Keratinocyte (primary cell): Measurements from ENCODE around the gene DCUN1D1. TPM values are rescaled to one million over a fixed set of nuclear protein-coding genes. Genes with fewer than 3 reads are reported as not detected.

Experiments used
- DNase-seq: peaks from one replicate; pipeline ENCODE4 v3.0.0-alpha.2; 2011; ENCODE audit warnings: low read depth, missing footprints, low spot score
- FAIRE-seq: peaks from 2 replicates; lab custom pipeline; 2011; peaks lifted over from hg19 to GRCh38; lab: Jason Lieb, UNC
- H2AFZ ChIP-seq: 2 replicates; pipeline ENCODE4 v1.6.0; 2012; ENCODE audit warnings: low read length, control low read depth, inconsistent platforms; ENCODE audit not compliant: control insufficient read depth
- H3K27ac ChIP-seq: 2 replicates; pipeline ENCODE4 v1.5.1; 2011; ENCODE audit warnings: low read length; ENCODE audit not compliant: control insufficient read depth, insufficient read depth
- H3K27me3 ChIP-seq: 3 replicates; pipeline ENCODE4 v1.6.0; 2011; ENCODE audit warnings: low read length; ENCODE audit not compliant: control insufficient read depth, insufficient read depth; ENCODE audit errors: extremely low read depth
- H3K36me3 ChIP-seq, 2 experiments: 2 replicates in 1 of 2; 3 replicates in 1 of 2; pipeline ENCODE4 v1.5.1; 2011; ENCODE audit warnings: low read length in 2 of 2, mild to moderate bottlenecking in 1 of 2; ENCODE audit not compliant: control insufficient read depth in 2 of 2, insufficient read depth in 2 of 2; ENCODE audit errors: extremely low read depth in 1 of 2
- H3K4me1 ChIP-seq: 3 replicates; pipeline ENCODE4 v1.5.1; 2011; ENCODE audit warnings: low read length; ENCODE audit not compliant: control insufficient read depth, insufficient read depth; ENCODE audit errors: extremely low read depth
- H3K4me2 ChIP-seq: 3 replicates; pipeline ENCODE4 v1.6.0; 2011; ENCODE audit warnings: low read depth, low read length; ENCODE audit not compliant: control insufficient read depth, insufficient read depth; ENCODE audit errors: extremely low read depth
- H3K4me3 ChIP-seq, 3 experiments: fragments of 200-600 bp in 1 of 3; sonication (generic) in 1 of 3; 2 replicates in 2 of 3; 3 replicates in 1 of 3; pipeline ENCODE4 v1.5.1; 2011 to 2016; ENCODE audit warnings: low read length in 3 of 3, mild to moderate bottlenecking in 3 of 3, control low read depth in 2 of 3, inconsistent platforms in 1 of 3, low read depth in 1 of 3, mixed read lengths in 1 of 3, mixed run types in 1 of 3, moderate library complexity in 1 of 3; ENCODE audit not compliant: control insufficient read depth in 2 of 3, insufficient read depth in 2 of 3; ENCODE audit errors: extremely low read depth in 1 of 3
- H3K79me2 ChIP-seq: 2 replicates; pipeline ENCODE4 v1.6.0; 2012; ENCODE audit warnings: low read length; ENCODE audit not compliant: control insufficient read depth, insufficient read depth
- H3K9ac ChIP-seq: 3 replicates; pipeline ENCODE4 v1.6.0; 2011; ENCODE audit warnings: low read length; ENCODE audit not compliant: control insufficient read depth, insufficient read depth; ENCODE audit errors: extremely low read depth
- H3K9me1 ChIP-seq: 3 replicates; pipeline ENCODE4 v1.6.0; 2011; ENCODE audit warnings: low read length; ENCODE audit not compliant: control insufficient read depth, insufficient read depth; ENCODE audit errors: extremely low read depth
- H3K9me3 ChIP-seq: 2 replicates; pipeline ENCODE4 v1.5.1; 2012; ENCODE audit warnings: low read depth, low read length; ENCODE audit not compliant: control insufficient read depth
- H4K20me1 ChIP-seq: 3 replicates; pipeline ENCODE4 v1.6.0; 2011; ENCODE audit warnings: low read length; ENCODE audit not compliant: control insufficient read depth, insufficient read depth; ENCODE audit errors: extremely low read depth
- EZH2 ChIP-seq: IDR thresholded peaks from one replicate; pipeline ENCODE4 v1.6.1; 2012; ENCODE audit warnings: inconsistent platforms, mild to moderate bottlenecking, low read length, moderate library complexity
- dilution Hi-C: fragments of 300-500 bp; cut with MboI; formaldehyde crosslinking; loops from one replicate; pipeline ENCODE4 v1.7.0; 2020; ENCODE audit warnings: low sequenced_read_pairs; ENCODE audit not compliant: extremely low pct_ligation_motif_present
- polyA plus RNA-seq, 5 experiments: library from polyadenylated mRNA; depleted of rRNA in 3 of 5; stranded (reverse) in 3 of 5; stranded (forward) in 1 of 5; unstranded in 1 of 5; fragments of >200 nt; gene quantifications; 1 replicate in 1 of 5; 2 replicates in 3 of 5; 3 replicates in 1 of 5; pipeline versions ENCODE4 v1.2.1 to v1.2.3, GENCODE V29; 2011 to 2012; ENCODE audit warnings: missing spikeins in 2 of 5, low read depth in 1 of 5, low replicate concordance in 1 of 5
- TF ChIP-seq, protein P1 (sequence below), 3 experiments: IDR thresholded peaks in 1 of 3; conservative IDR thresholded peaks in 1 of 3; optimal IDR thresholded peaks in 1 of 3; 2 replicates in 2 of 3; 3 replicates in 1 of 3; pipeline versions ENCODE3 to v1.5.1; 2011; ENCODE audit warnings: low read length in 3 of 3, mild to moderate bottlenecking in 3 of 3, moderate library complexity in 2 of 3, control low read depth in 1 of 3, inconsistent platforms in 1 of 3; ENCODE audit not compliant: insufficient read depth in 2 of 3; ENCODE audit errors: extremely low read depth in 1 of 3

The DCUN1D1 gene
- polyA plus RNA-seq, 1 donor (not counting 4 experiments of a cell fraction or from before 2014, with no cell fraction given): 30.1 TPM

DNA sequence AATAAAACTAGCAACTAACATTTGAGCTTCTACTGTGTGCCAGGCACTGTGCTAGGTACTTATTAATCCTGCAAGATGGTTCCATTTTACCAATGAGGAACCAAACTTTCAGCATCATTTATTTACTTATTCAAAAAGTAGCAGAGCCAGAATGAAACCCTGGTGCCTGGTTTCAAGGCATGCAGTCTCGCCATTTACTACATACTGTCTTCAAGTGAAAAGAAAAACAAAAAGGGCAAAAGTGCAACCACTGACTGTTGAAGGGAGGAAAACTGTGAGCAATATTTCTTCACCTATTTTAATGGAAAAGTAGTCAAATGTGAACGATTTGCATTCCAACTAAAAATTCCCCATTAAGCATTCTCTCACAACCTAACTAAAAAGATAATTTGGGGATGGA lies 8.7 kb downstream of the DCUN1D1 start:
- DNase-seq (no peak), FAIRE-seq (no peak)
- Histone ChIP-seq H3K4me1 (peaks cover 12% of the 10 kb centered on the region), H2AFZ (no peak overlapping the region), H3K27me3 (no peaks in the 10 kb centered on the region), H3K9me1 (peaks cover 2% of the 10 kb centered on the region), H3K9ac (no peak overlapping the region), H3K4me2 (no peak overlapping the region), H3K36me3 (no peaks in the 10 kb centered on the region), H3K4me3 (no peak overlapping the region), H3K9me3 (no peaks in the 10 kb centered on the region), H3K27ac (no peak overlapping the region), H4K20me1 (peaks cover 6% of the 10 kb centered on the region), H3K79me2 (peaks cover 77% of the 10 kb centered on the region)
- dilution Hi-C loops: no loop called here
- TF ChIP-seq, protein P1, sequence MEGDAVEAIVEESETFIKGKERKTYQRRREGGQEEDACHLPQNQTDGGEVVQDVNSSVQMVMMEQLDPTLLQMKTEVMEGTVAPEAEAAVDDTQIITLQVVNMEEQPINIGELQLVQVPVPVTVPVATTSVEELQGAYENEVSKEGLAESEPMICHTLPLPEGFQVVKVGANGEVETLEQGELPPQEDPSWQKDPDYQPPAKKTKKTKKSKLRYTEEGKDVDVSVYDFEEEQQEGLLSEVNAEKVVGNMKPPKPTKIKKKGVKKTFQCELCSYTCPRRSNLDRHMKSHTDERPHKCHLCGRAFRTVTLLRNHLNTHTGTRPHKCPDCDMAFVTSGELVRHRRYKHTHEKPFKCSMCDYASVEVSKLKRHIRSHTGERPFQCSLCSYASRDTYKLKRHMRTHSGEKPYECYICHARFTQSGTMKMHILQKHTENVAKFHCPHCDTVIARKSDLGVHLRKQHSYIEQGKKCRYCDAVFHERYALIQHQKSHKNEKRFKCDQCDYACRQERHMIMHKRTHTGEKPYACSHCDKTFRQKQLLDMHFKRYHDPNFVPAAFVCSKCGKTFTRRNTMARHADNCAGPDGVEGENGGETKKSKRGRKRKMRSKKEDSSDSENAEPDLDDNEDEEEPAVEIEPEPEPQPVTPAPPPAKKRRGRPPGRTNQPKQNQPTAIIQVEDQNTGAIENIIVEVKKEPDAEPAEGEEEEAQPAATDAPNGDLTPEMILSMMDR (optimal IDR thresholded peaks at IDR 0.05 in 1 of 3, IDR thresholded peaks at IDR 0.05 in 1 of 3, conservative IDR thresholded peaks at IDR 0.05 in 1 of 3; ENCODE audit: extremely low read depth in 1 of 3, insufficient read depth in 2 of 3, low read length in 3 of 3): no peak
- no peak for TF ChIP-seq EZH2

DNA sequence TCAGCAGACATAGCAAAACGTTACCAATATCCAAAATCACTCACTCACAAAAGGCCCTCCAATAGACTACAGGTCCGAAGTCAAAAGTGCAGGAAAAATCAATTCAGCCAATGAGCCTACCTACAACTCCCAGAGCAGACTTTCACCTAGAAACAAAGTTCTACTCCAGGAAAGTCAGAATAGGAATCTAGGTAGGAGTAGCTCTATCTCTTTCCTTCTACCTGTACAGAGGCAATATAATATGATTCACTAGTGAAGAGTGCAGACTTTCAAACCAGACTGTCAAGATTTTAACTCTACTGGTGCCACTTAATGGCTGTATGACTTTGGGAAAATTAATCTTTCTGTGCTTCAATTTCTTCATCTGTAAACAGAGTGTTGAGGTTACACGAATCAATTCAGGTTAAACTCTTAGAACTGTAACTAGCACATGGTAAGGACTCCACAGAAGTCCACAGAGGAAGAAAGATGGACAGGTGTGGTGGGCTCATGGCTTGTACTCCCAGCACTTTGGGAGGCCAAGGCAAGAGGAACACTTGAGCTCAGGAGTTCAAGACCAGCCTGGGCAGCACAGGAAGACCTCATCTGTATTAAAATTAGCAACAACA lies 9.4 kb downstream of the DCUN1D1 start:
- Histone ChIP-seq H2AFZ (no peak overlapping the region), H3K4me3 (no peak overlapping the region), H3K4me2 (no peak overlapping the region), H3K9me3 (no peaks in the 10 kb centered on the region), H3K79me2 (peaks cover 76% of the 10 kb centered on the region), H3K36me3 (no peaks in the 10 kb centered on the region), H3K27me3 (no peaks in the 10 kb centered on the region), H3K27ac (no peak overlapping the region), H3K4me1 (peaks cover 12% of the 10 kb centered on the region), H3K9me1 (peaks cover 2% of the 10 kb centered on the region), H4K20me1 (peaks cover 4% of the 10 kb centered on the region), H3K9ac (no peak overlapping the region)
- FAIRE-seq: no peak
- dilution Hi-C loops: no loop called here
- TF ChIP-seq, protein P1 (optimal IDR thresholded peaks at IDR 0.05 in 1 of 3, IDR thresholded peaks at IDR 0.05 in 1 of 3, conservative IDR thresholded peaks at IDR 0.05 in 1 of 3; ENCODE audit: extremely low read depth in 1 of 3, insufficient read depth in 2 of 3, low read length in 3 of 3): no peak
- no peak for TF ChIP-seq EZH2
- no peak for DNase-seq
